GM19324 (cell line): ENCODE measurements around the gene CHMP3.
"Not testable (repeated sequence)": the region's sequence is repeated elsewhere in the genome, so short reads cannot be mapped to it uniquely, and the experiment has no call there.

Experiments used
- ATAC-seq: cut with Tn5 transposase; IDR thresholded peaks from one replicate; pipeline ENCODE4 v1.9.1; 2021; ENCODE audit warnings: mild to moderate bottlenecking, moderate library complexity; ENCODE audit not compliant: unreplicated experiment, low FRiP score

CHMP3 gene

GRCh38 chr2:86562922-86563649 lies at the start of gene CHMP3:
Gene CHMP3, minus strand, starts transcription at chr2:86563443. Its CDS starts 95 bp downstream, at chr2:86563348.
- peak; percentile 97 for ATAC-seq

- ATAC-seq: no peak
Observed at GRCh38 chr2:86610871-86611270, 47.6 kb upstream of the CHMP3 start.

- no peak for ATAC-seq
Observed at GRCh38 chr2:86608832-86609410, 45.7 kb upstream of the CHMP3 start.

DNA sequence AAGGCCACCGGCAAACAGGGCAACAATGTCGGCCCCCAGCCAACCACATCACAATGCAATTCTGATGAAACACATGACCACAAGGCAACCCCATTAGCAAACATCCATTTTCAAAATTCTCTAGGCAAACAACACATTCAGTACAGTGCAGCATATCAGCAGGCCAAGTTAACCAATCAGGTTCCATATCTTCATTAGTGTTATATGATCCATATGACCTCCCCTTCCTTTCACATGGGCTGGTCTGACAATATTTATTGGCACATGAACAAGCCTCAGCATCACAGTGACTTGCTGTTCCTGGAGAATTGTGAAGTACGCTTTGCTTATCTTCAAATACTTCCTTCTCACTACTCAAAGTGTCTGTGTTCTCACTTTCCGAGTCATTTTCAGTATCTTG lies 40.7 kb upstream of the CHMP3 start:
- no peak for ATAC-seq

DNA sequence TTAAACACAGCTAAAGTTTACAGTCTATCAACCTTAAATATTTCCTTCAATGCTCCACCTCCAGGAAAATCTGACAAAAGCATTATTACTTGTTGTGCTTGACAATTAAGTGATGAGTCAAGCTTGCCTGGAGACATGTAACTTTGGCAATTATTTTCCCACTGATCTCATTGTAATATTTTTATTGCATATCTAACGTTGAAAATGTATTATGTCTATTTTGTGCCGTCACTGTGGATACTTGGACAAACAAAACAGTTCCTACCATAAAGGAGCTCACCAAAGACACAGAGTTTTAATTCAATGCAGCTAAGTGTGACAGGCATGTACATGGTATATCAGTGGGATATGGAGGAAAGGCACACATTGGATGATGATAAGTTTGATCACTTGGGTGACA lies 35.7 kb upstream of the CHMP3 start:
- ATAC-seq: no peak

GRCh38 chr2:86596118-86596517 lies 32.9 kb upstream of the CHMP3 start:
- ATAC-seq: no peak

DNA sequence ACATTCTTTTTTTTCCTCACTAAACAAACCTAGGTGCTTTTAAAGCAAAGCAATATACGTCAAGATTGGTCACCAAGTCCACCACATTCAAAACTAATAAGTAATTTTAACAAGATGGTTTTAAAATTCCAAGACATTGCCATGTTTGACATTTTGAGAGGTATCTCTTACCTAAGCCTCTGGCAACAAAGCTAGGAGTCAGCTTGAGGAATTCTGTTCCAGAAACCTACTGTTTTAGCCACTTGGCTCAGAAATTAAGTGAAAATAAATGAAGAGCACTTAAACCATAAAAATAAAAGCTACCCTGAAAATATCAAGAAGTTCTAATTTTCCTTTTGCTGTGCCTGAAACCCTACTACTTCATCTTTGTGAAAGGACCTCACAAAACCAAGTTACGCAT lies 30.0 kb upstream of the CHMP3 start:
- ATAC-seq: no peak

DNA sequence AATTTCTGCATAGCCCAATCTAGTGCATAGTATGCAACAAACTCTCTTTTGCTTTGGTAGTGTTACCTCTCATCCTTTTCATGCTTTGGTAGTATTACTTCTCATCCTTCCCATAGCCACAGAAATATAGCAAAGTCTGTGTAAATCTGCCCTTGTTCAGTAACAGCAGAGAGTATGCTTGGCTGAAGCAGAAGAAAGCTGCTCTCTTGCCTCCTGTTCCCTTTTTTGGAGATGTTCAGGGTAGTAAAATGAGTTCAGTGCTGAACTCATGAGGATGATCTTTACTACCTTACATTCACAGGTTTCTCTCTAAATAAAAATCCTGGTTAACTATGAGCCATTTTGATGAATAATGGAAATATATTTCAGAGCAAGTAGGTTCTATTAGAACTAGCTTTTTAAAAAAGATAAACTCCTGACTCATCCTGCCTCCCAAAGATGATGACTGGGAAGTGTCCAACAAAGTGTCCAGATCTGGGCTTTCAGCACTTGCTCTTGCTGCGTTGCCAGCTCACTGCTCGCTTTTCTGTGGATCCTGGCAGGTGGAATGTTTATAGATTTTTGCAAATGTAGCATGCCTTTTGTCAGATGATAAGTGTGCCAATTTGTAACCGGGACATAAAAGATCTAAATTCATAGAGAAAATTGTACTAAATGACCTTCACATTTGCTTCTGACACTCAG lies 29.4 kb upstream of the CHMP3 start:
- ATAC-seq: no peak

DNA sequence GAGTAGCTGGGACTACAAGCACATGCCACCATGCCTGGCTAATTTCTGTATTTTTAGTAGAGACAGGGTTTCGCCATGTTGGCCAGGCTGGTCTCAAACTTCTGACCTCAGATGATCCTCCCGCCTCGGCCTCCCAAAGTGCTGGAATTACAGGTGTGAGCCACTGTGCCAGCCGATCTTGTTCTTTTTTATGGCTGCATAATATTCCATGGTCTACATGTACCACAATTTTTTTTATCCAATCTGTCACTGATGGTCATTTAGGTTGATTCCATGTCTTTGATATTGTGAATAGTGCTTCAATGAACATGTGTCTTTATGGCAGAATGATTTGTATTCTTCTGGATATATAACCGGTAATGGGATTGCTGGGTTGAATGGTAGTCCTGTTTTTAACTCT lies 26.5 kb upstream of the CHMP3 start:
- ATAC-seq: not testable (repeated sequence)

DNA sequence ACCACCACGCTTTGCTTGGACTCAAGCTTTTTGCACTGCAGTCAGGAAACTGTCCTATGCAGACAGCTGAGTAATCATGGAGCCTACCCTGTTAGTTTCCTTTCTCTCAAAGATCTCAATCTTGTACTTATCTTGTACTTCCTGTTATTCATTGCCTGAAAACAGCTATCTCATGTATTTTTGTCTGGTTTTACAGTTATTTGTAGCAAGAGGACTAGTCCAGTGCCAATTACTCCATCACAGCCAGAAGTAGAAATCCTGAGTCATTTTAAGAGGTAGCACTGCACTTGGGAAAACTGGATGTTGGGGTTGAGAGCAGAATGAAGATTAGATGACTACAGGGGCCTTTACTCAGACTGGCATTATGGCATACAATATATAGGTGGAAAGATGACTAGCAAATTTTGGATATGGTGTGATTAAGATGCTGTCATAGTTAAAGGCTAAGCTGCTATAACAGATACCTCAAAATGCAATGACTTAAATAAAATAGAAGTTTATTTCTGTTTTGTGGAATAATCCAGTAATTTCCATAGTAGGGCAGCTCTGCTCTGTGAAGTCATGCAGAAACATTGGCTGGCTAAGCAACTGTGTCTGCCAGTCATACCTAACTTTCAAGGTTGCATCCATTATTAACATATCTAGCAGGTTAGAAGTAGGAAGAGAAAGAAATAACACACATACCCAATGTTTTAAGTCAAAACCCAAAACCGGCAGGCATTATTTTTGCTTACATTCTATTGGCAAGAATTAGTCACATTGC lies 21.1 kb upstream of the CHMP3 start:
- ATAC-seq: no peak

GRCh38 chr2:86580560-86580959 lies 17.3 kb upstream of the CHMP3 start:
- ATAC-seq: no peak

DNA sequence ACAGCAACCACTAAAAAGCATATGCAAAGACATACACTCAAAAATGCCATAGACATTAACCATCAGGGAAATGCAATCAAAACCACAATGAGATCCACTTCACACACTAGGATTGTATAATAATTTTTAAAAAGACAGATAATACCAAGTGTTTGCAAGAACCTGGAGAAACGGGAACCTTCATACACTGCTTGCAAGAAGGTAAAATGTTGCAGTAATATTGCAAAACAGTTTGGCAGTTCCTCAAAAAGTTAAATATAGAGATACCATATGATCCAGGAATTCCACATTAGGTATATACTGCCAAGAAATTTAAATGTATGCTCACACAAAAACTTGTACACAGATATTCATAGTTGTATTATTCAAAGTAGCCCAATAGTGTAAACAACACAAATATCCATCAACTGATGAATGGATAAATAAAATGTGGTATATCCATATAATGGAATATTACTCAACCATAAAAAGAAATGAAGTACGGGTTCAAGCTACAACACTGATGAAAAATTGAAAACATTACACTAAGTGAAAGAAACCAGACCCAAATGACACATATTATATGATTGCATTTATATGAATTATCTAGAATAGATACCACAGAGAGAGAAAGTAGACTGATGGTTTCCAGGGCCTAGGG lies 14.7 kb upstream of the CHMP3 start:
- no peak for ATAC-seq

GRCh38 chr2:86570059-86570458 lies 6.8 kb upstream of the CHMP3 start:
- no peak for ATAC-seq

DNA sequence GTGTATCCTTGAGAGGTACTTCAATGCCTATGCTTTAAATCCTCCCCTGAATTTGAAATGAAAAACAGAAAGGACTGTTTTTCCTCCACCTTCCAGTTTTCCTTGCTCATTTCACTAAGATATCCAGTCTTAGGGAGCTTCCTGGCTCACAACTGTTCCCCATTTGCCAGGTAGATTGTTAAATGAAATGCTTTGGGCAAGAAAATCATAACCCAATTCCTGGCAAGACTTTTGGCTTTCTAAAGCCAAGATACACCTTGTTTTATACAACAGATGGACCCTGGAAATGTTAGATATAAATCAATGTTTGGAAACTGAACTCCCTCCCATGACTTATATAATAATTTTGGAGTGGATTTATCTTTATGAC lies 3.6 kb upstream of the CHMP3 start:
- no peak for ATAC-seq

GRCh38 chr2:86566158-86566820 lies 3.0 kb upstream of the CHMP3 start:
- no peak for ATAC-seq

- ATAC-seq: no peak
Observed at GRCh38 chr2:86563650-86564061, 413 bp upstream of the CHMP3 start.

GRCh38 chr2:86562485-86562921 lies 740 bp downstream of the CHMP3 start:
- ATAC-seq: no peak

- no peak for ATAC-seq
Observed at GRCh38 chr2:86557836-86558235, 5.4 kb downstream of the CHMP3 start.

DNA sequence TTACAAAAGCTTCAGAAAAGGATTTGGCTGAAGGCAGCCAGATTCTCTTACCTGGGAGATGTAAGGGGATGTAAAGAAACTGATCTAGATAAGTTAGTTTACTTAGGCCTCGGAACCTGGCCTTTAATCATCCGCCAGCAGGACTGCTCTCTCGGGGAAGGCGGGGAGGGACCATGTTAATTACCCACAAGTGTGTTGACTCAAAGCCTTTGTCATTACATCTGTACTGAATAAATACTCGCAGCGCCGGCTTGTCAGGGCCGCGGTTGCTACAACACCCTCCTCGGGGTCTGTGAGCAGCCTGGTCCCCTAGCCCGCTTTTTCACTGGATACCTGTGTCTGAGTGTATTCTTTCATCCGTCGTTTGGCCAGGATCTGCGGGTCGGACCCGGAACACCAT lies 6.7 kb downstream of the CHMP3 start:
- no peak for ATAC-seq

DNA sequence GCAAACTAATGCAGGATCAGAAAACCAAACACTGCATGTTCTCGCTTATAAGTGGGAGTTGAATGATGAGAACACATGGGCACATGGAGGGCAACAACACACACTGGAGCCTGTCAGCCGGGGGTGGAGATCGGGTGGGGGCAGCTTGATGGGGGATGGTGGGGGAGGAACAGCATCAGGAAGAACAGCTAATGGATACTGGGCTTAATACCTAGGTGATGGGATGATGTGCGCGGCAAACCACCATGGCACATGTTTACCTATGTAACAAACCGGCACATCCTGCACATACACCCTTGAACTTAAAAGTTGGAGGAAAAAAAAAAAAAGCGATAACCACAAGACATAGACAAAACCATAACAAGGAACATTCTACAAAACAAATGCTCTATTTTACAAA lies 10.4 kb downstream of the CHMP3 start:
- ATAC-seq: no peak
